Stimulated activated CD8-positive, alpha-beta memory T cell treated with anti-CD3 and anti-CD28 coated beads, Interleukin-4, amount 100 ng/mL, for 4 hours (primary cell): Measurements from ENCODE around the gene CDRT15.
"Not testable (repeated sequence)": the region's sequence is repeated elsewhere in the genome, so short reads cannot be mapped to it uniquely, and the experiment has no call there.

Experiments used
- DNase-seq, 2 donors: peaks; one replicate each; pipeline ENCODE4 v3.0.0-alpha.2; 2020; ENCODE audit warnings: low read depth in 2 of 2, low spot score in 1 of 2

Gene CDRT15

GRCh38 chr17:14207791-14208190, 28.9 kb downstream of the CDRT15 start:
- no peak for DNase-seq

GRCh38 chr17:14206891-14207290, 29.8 kb downstream of the CDRT15 start:
- no peak for DNase-seq

GRCh38 chr17:14205992-14206461, 30.6 kb downstream of the CDRT15 start:
- DNase-seq: peak; percentile 38 to 59

- no peak for DNase-seq
Measured at GRCh38 chr17:14205380-14205779, 31.3 kb downstream of the CDRT15 start.

GRCh38 chr17:14204546-14204945, 32.1 kb downstream of the CDRT15 start:
- DNase-seq: no peak

GRCh38 chr17:14204084-14204483, 32.6 kb downstream of the CDRT15 start:
- DNase-seq: no peak

GRCh38 chr17:14203388-14203787, 33.3 kb downstream of the CDRT15 start:
- no peak for DNase-seq

GRCh38 chr17:14202388-14203166, 34.1 kb downstream of the CDRT15 start:
- no peak for DNase-seq

GRCh38 chr17:14201988-14202380, 34.7 kb downstream of the CDRT15 start:
- DNase-seq: no peak

GRCh38 chr17:14201021-14201987, 35.4 kb downstream of the CDRT15 start:
- peak in 1 of 2 donors; percentile 19 for DNase-seq

- DNase-seq: no peak
Measured at GRCh38 chr17:14200354-14200753, 36.3 kb downstream of the CDRT15 start.

- no peak for DNase-seq
Measured at GRCh38 chr17:14199601-14200000, 37.1 kb downstream of the CDRT15 start.

- no peak for DNase-seq
Measured at GRCh38 chr17:14198575-14198974, 38.1 kb downstream of the CDRT15 start.

- no peak for DNase-seq
Measured at GRCh38 chr17:14198013-14198412, 38.6 kb downstream of the CDRT15 start.

GRCh38 chr17:14197586-14197985, 39.1 kb downstream of the CDRT15 start:
- DNase-seq: peak; percentile 24 to 33

GRCh38 chr17:14197057-14197456, 39.6 kb downstream of the CDRT15 start:
- DNase-seq: no peak

GRCh38 chr17:14196377-14196997, 40.2 kb downstream of the CDRT15 start:
- no peak for DNase-seq

GRCh38 chr17:14192636-14193344, 43.9 kb downstream of the CDRT15 start:
- DNase-seq: not testable (repeated sequence)

- DNase-seq: not testable (repeated sequence)
Measured at GRCh38 chr17:14192039-14192438, 44.6 kb downstream of the CDRT15 start.

GRCh38 chr17:14191469-14191868, 45.2 kb downstream of the CDRT15 start:
- not testable (repeated sequence) for DNase-seq

- not testable (repeated sequence) for DNase-seq
Measured at GRCh38 chr17:14190774-14191173, 45.9 kb downstream of the CDRT15 start.
